ENCODE data around the gene DUOX2. TPM values are rescaled to one million over a fixed set of nuclear protein-coding genes. Genes with fewer than 3 reads are reported as not detected.

DUOX2 gene
- total and polyA plus RNA-seq, 2 of the 13 experiments (the other 11 are each of a cell fraction or from before 2014, with no cell fraction given): 0.08 TPM; not detected in 1

DNA sequence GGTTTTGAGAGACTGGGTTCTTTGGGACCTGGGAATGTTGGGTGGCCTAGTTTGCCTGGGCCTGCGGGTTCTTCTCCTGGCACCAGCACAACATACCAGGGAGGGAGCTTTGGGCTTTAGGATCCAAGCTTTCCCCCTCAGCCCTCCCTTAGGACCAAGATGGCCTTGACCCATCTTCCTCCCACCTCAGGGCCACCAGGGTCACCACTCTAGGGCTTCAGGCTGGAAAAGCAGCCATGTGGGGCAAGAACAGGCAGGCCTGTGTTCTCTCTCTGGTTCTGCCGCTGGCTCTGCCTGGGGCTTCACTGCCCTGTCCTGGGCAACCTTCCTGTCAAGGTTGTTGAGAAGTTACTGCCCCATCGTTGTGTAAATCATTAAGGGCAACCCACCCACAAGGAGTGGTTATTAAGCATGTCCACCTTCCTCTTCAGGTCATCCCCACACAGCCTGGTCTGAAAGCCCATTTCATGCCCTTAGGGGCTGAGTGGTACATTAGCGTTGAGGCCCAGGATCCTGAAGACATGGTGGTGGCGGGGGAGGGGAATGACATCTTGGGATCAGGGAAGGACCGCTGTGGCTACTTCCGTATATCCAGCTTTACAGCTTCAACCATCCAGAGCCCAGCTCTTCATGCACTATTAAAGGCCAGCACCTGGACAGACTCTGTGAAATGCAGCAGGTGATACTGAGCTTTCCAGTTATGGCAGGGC, 16.5 kb upstream of the DUOX2 start:
- 0 out of 2 replicates have a peak, but pooled peaks have one; percentile 17 for TF ChIP-seq ZNF121 (CRISPR knock-in tag; IDR thresholded peaks at IDR 0.05)
- TF ChIP-seq JDP2 (CRISPR knock-in tag; IDR thresholded peaks at IDR 0.05; ENCODE audit: borderline replicate concordance): no peak
- Histone ChIP-seq H3K79me2 (ENCODE audit: insufficient read depth, low read length) (no peaks in the 10 kb centered on the region), H4K20me1 (ENCODE audit: insufficient read depth, low read length) (no peaks in the 10 kb centered on the region), H3K36me3 (replicated peaks in 1 of 2; ENCODE audit: control insufficient read depth in 1 of 2, insufficient read depth in 2 of 2, low read length in 2 of 2) (no peaks in the 10 kb centered on the region), H3K9ac (ENCODE audit: insufficient read depth, low read depth, low read length) (no peak overlapping the region), H2AFZ (ENCODE audit: low read length) (no peak overlapping the region), H3K9me3 (ENCODE audit: low read length) (no peaks in the 10 kb centered on the region), H3K4me2 (ENCODE audit: low read depth, low read length) (no peak overlapping the region), H3K4me1 (ENCODE audit: insufficient read depth, low read length) (peaks cover 25% of the 10 kb centered on the region), H3K4me3 (replicated peaks in 1 of 3; ENCODE audit: insufficient read depth in 1 of 3, low read depth in 2 of 3, low read length in 3 of 3) (no peak overlapping the region), H3K27ac (ENCODE audit: extremely low read length, insufficient read depth, low read length) (no peak overlapping the region), H3K27me3 (ENCODE audit: control insufficient read depth in 1 of 2, insufficient read depth in 2 of 2, low read length in 2 of 2) (peaks cover 2 to 17% of the 10 kb centered on the region in 2 experiments; a peak in 4 of 5 replicates)
- intact Hi-C loops (cut with micrococcal nuclease; ENCODE audit: unreplicated experiment): no loop called here
- POLR2A ChIA-PET: no interaction called here
- ATAC-seq (no peak), FAIRE-seq (no peak), DNase-seq (ENCODE audit: low spot score) (no peak)
- no TSS peak for BruUV-seq (replicated peaks)
- in situ Hi-C loops (cut with HindIII; ENCODE audit: extremely low pct_ligation_motif_present, low pct_unique_long_range_greater_than_20kb): no loop called here
- CTCF ChIA-PET (ENCODE audit: low intra/inter-chr PET ratio, low total read pairs): no interaction called here
- 71% methylated on average over 4 of the region's 7 CpGs for WGBS (ENCODE audit: low lambda C conversion rate)

GRCh38 chr15:45129651-45130129, 15.7 kb upstream of the DUOX2 start, which contains the start of the genes DUOX1 and DUOXA1:
Gene DUOX1, plus strand, starts transcription at chr15:45129994. Its CDS starts 1,973 bp downstream, at chr15:45131967.
Gene DUOXA1, minus strand, starts transcription at chr15:45129879. Its CDS starts 6,865 bp downstream, at chr15:45123014.
- POLR2A ChIA-PET: no interaction called here
- 78% methylated on average over 37 of the region's 46 CpGs for WGBS (ENCODE audit: low lambda C conversion rate)
- H3K36me3 ChIP-seq (replicated peaks in 1 of 2; ENCODE audit: control insufficient read depth in 1 of 2, insufficient read depth in 2 of 2, low read length in 2 of 2): no peaks in the 10 kb centered on the region
- no peak within 1 kb of the TSS for H3K9ac ChIP-seq (ENCODE audit: insufficient read depth, low read depth, low read length)
- intact Hi-C loops (cut with micrococcal nuclease; ENCODE audit: unreplicated experiment): no loop called here
- H3K79me2 ChIP-seq (ENCODE audit: insufficient read depth, low read length): no peaks in the 10 kb centered on the region
- TF ChIP-seq PAF1 (CRISPR knock-in tag; IDR thresholded peaks at IDR 0.05): no peak
- TF ChIP-seq GTF2F1 (IDR thresholded peaks at IDR 0.05; ENCODE audit: low read length): no peak
- TF ChIP-seq SNAI1 (CRISPR knock-in tag; IDR thresholded peaks at IDR 0.05; ENCODE audit: borderline replicate concordance): no peak
- TF ChIP-seq CENPT (CRISPR knock-in tag; IDR thresholded peaks at IDR 0.05; ENCODE audit: low read depth): no peak
- no peak for TF ChIP-seq ZBTB1 (CRISPR knock-in tag; IDR thresholded peaks at IDR 0.05; ENCODE audit: borderline replicate concordance)
- TF ChIP-seq, protein P1, sequence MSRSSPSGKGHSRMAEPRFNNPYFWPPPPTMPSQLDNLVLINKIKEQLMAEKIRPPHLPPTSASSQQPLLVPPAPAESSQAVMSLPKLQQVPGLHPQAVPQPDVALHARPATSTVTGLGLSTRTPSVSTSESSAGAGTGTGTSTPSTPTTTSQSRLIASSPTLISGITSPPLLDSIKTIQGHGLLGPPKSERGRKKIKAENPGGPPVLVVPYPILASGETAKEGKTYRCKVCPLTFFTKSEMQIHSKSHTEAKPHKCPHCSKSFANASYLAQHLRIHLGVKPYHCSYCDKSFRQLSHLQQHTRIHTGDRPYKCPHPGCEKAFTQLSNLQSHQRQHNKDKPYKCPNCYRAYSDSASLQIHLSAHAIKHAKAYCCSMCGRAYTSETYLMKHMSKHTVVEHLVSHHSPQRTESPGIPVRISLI (CRISPR knock-in tag; IDR thresholded peaks at IDR 0.05; ENCODE audit: borderline replicate concordance): no peak
- TF ChIP-seq TSC22D2 (CRISPR knock-in tag; IDR thresholded peaks at IDR 0.05; ENCODE audit: borderline replicate concordance): no peak
- no peak for TF ChIP-seq MLXIP (CRISPR knock-in tag; IDR thresholded peaks at IDR 0.05; ENCODE audit: borderline replicate concordance)
- no peak for TF ChIP-seq SRSF9 (IDR thresholded peaks at IDR 0.05; ENCODE audit: borderline replicate concordance, insufficient read depth, low read depth, low read length, poor library complexity, severe bottlenecking)
- no peak for FAIRE-seq
- BruUV-seq (replicated peaks): no TSS peak
- H3K4me1 ChIP-seq (ENCODE audit: insufficient read depth, low read length): peaks cover 25% of the 10 kb centered on the region
- in situ Hi-C loops (cut with HindIII; ENCODE audit: extremely low pct_ligation_motif_present, low pct_unique_long_range_greater_than_20kb): loop anchor here (10.0 kb wide), 2 partner anchors 65 to 165 kb away; no protein-coding TSS in a partner anchor
- no peaks in the 10 kb centered on the region for H3K9me3 ChIP-seq (ENCODE audit: low read length)
- H3K4me3 ChIP-seq (replicated peaks in 1 of 3; ENCODE audit: insufficient read depth in 1 of 3, low read depth in 2 of 3, low read length in 3 of 3): no peak within 1 kb of the TSS
- H3K4me2 ChIP-seq (ENCODE audit: low read depth, low read length): no peak within 1 kb of the TSS
- peaks cover 2 to 18% of the 10 kb centered on the region in 2 experiments; a peak in 4 of 5 replicates for H3K27me3 ChIP-seq (ENCODE audit: control insufficient read depth in 1 of 2, insufficient read depth in 2 of 2, low read length in 2 of 2)
- no peak within 1 kb of the TSS for H2AFZ ChIP-seq (ENCODE audit: low read length)
- ATAC-seq: no peak
- no peaks in the 10 kb centered on the region for H4K20me1 ChIP-seq (ENCODE audit: insufficient read depth, low read length)
- H3K27ac ChIP-seq (ENCODE audit: extremely low read length, insufficient read depth, low read length): no peak within 1 kb of the TSS
- CTCF ChIA-PET (ENCODE audit: low intra/inter-chr PET ratio, low total read pairs): no interaction called here
- DNase-seq (ENCODE audit: low spot score): no peak
